IMR-90 (cell line): ENCODE data around the gene DNAJC12.

ENCODE experiments used
- MAFK ChIP-seq: IDR thresholded peaks from 2 replicates; pipeline ENCODE4 v1.6.1; 2012; ENCODE audit warnings: low read depth, low read length, improper control_type of control experiment
- MAZ ChIP-seq: IDR thresholded peaks from 2 replicates; pipeline ENCODE4 v1.6.1; 2012; ENCODE audit warnings: low read depth, mild to moderate bottlenecking, low read length, improper control_type of control experiment, moderate library complexity, borderline replicate concordance
- NFE2L2 ChIP-seq: fragments of 150-350 bp; IDR thresholded peaks from 2 replicates; pipeline ENCODE4 v1.6.1; 2016; ENCODE audit warnings: low read depth, mild to moderate bottlenecking, low read length
- POLR2A ChIP-seq: IDR thresholded peaks from 2 replicates; pipeline ENCODE4 v1.6.1; 2012; ENCODE audit warnings: mild to moderate bottlenecking, low read depth, low read length
- RAD21 ChIP-seq: IDR thresholded peaks from 2 replicates; pipeline ENCODE4 v1.6.1; 2012; ENCODE audit warnings: low read length, improper control_type of control experiment
- TF ChIP-seq, protein P1 (sequence below): conservative IDR thresholded peaks from 2 replicates; pipeline ENCODE4 v1.5.1; 2012; ENCODE audit warnings: mild to moderate bottlenecking, low read depth, low read length, improper control_type of control experiment
- TF ChIP-seq, protein P2 (sequence below): fragments of 150-350 bp; IDR thresholded peaks from 2 replicates; pipeline ENCODE4 v1.6.1; 2017; ENCODE audit warnings: mild to moderate bottlenecking, antibody characterized with exemption, low read length, low read depth

DNA sequence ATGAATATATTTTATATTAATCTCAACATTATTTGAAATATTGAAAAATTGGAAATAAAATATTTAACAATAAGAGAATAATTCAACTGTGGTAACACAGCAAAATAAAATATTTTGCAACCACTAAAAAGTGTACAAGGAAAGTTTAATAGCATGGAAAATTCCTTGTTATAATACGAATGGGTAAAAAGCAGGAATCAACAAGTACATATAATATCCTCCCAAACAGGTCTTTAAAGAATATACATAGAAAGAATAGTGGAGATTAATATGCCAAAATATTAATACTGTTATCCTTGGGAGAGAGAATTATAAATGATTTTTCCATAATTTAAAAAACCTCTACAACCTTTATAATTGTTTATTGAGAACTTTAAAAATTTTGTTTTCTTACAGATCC lies 1.0 kb downstream of the DNAJC12 start:
- TF ChIP-seq, protein P1, sequence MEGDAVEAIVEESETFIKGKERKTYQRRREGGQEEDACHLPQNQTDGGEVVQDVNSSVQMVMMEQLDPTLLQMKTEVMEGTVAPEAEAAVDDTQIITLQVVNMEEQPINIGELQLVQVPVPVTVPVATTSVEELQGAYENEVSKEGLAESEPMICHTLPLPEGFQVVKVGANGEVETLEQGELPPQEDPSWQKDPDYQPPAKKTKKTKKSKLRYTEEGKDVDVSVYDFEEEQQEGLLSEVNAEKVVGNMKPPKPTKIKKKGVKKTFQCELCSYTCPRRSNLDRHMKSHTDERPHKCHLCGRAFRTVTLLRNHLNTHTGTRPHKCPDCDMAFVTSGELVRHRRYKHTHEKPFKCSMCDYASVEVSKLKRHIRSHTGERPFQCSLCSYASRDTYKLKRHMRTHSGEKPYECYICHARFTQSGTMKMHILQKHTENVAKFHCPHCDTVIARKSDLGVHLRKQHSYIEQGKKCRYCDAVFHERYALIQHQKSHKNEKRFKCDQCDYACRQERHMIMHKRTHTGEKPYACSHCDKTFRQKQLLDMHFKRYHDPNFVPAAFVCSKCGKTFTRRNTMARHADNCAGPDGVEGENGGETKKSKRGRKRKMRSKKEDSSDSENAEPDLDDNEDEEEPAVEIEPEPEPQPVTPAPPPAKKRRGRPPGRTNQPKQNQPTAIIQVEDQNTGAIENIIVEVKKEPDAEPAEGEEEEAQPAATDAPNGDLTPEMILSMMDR: no peak
- TF ChIP-seq POLR2A: no peak
- no peak for TF ChIP-seq NFE2L2
- TF ChIP-seq, protein P2, sequence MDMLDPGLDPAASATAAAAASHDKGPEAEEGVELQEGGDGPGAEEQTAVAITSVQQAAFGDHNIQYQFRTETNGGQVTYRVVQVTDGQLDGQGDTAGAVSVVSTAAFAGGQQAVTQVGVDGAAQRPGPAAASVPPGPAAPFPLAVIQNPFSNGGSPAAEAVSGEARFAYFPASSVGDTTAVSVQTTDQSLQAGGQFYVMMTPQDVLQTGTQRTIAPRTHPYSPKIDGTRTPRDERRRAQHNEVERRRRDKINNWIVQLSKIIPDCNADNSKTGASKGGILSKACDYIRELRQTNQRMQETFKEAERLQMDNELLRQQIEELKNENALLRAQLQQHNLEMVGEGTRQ: no peak
- TF ChIP-seq MAFK: no peak
- TF ChIP-seq RAD21: no peak
- TF ChIP-seq MAZ: no peak
